ENCODE results near the gene GSE1.

DNA sequence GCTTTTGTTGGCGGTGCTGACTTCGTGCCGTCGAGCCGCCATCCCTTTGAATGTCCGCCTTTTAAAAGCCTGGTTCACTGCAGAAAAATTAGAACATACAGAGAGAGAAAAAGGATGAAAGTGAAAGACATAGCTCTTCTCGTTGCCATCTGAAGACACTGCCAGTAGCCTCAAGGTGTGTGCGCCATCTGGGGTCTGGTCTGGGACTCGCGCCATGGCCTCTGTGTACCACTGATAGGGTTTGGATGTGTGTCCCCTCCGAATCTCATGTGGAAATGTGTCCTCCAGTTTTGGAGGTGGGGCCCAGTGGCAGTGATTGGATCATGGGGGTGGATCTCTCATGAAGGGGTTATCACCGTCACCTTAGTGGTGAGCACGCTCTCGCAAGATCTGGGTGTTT lies 15.5 kb downstream of the GSE1 start:
- TF ChIP-seq, protein P1, sequence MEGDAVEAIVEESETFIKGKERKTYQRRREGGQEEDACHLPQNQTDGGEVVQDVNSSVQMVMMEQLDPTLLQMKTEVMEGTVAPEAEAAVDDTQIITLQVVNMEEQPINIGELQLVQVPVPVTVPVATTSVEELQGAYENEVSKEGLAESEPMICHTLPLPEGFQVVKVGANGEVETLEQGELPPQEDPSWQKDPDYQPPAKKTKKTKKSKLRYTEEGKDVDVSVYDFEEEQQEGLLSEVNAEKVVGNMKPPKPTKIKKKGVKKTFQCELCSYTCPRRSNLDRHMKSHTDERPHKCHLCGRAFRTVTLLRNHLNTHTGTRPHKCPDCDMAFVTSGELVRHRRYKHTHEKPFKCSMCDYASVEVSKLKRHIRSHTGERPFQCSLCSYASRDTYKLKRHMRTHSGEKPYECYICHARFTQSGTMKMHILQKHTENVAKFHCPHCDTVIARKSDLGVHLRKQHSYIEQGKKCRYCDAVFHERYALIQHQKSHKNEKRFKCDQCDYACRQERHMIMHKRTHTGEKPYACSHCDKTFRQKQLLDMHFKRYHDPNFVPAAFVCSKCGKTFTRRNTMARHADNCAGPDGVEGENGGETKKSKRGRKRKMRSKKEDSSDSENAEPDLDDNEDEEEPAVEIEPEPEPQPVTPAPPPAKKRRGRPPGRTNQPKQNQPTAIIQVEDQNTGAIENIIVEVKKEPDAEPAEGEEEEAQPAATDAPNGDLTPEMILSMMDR (IDR thresholded peaks at IDR 0.05): no peak
- no peak for TF ChIP-seq ZFX (IDR thresholded peaks at IDR 0.05; ENCODE audit: borderline replicate concordance)
